Gastrocnemius medialis (tissue), 4 donors: ENCODE measurements around the gene TMPRSS3. TPM values are rescaled to one million over a fixed set of nuclear protein-coding genes. Genes with fewer than 3 reads are reported as not detected.

Source experiments
- ATAC-seq, 2 donors: fragments of 150-250 bp; one replicate each; pipeline ENCODE4 v1.9.1; 2016
- DNase-seq, 2 donors: peaks; one replicate each; pipeline ENCODE4 v3.0.0-alpha.2; 2019
- H3K27ac ChIP-seq, 4 donors: fragments of 200-600 bp; sonication (generic); 1 replicate in 1 of 4; 2 replicates in 3 of 4; pipeline ENCODE4 v1.5.1; 2016 to 2018; ENCODE audit warnings: mild to moderate bottlenecking in 2 of 4, moderate library complexity in 1 of 4
- H3K27me3 ChIP-seq, 3 donors: fragments of 200-600 bp; sonication (generic) in 2 of 3; 1 replicate in 1 of 3; 2 replicates in 2 of 3; pipeline versions ENCODE4 v1.5.1 to v1.6.0; 2016 to 2019; ENCODE audit warnings: mild to moderate bottlenecking in 1 of 3, moderate library complexity in 1 of 3
- H3K36me3 ChIP-seq, 2 donors: fragments of 200-600 bp; sonication (generic) in 1 of 2; one replicate each; pipeline ENCODE4 v1.5.1; 2017 to 2018
- H3K4me1 ChIP-seq, 2 donors: fragments of 200-600 bp; sonication (generic) in 1 of 2; one replicate each; pipeline ENCODE4 v1.5.1; 2016 to 2017; ENCODE audit warnings: mild to moderate bottlenecking in 2 of 2
- H3K4me3 ChIP-seq, 4 donors: fragments of 200-600 bp; sonication (generic) in 3 of 4; 1 replicate in 1 of 4; 2 replicates in 3 of 4; pipeline ENCODE4 v1.5.1; 2016 to 2019; ENCODE audit warnings: mild to moderate bottlenecking in 2 of 4
- H3K9me3 ChIP-seq, 3 donors: fragments of 200-600 bp; sonication (generic) in 2 of 3; 1 replicate in 1 of 3; 2 replicates in 2 of 3; pipeline ENCODE4 v1.5.1; 2016 to 2019
- CTCF ChIP-seq, 5 experiments: fragments of 450-650 bp in 3 of 5; fragments of 200-600 bp in 2 of 5; sonication (generic) in 2 of 5; IDR thresholded peaks in 4 of 5; conservative IDR thresholded peaks in 1 of 5; 1 replicate in 4 of 5; 2 replicates in 1 of 5; pipeline ENCODE4 v1.5.1; 2016 to 2019; ENCODE audit warnings: antibody characterized with exemption in 5 of 5, mild to moderate bottlenecking in 3 of 5, moderate library complexity in 3 of 5
- POLR2A ChIP-seq, 2 donors: fragments of 450-650 bp; IDR thresholded peaks; one replicate each; pipeline ENCODE4 v1.6.1; 2017; ENCODE audit warnings: antibody characterized with exemption in 2 of 2, mild to moderate bottlenecking in 2 of 2, moderate library complexity in 2 of 2
- in situ Hi-C, 4 donors: fragments of 200-750 bp; cut with MboI; loops; one replicate each; pipeline versions ENCODE4 v1.15.0 to v1.8.0; 2017; ENCODE audit warnings: low sequenced_read_pairs in 4 of 4
- intact Hi-C: fragments of 100-400 bp; cut with DNase I; formaldehyde crosslinking; loops from one replicate; pipeline ENCODE4 v1.15.1; 2023; ENCODE audit warnings: low total_unique reads
- total RNA-seq, 4 donors: library from RNA; depleted of rRNA; stranded (reverse); fragments of >200 nt; gene quantifications; one replicate each; pipeline versions ENCODE4 v1.1.0 to v1.2.3, GENCODE V29; 2016

The TMPRSS3 gene
- total RNA-seq, 4 donors from 2014 or later, result not detected

DNA sequence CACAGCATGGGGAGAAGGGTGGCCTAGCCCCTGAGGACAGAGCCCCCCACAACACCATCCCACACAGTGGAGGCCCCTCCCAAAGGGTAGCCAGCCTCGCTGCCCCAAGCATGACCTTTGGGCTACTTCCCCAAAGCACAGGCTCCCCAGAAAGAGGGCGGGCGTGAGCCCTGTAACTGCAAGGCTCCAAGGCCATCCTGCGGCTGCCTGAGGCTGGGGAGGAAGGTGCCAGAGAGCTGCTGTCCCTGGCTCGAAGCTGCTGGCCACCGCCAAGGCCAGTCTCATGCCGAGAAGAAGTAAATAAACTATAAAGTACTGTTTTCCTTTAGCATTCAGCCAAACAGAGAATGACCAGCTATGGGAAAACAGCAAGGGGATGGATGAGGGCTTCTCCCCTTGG lies 35.3 kb upstream of the TMPRSS3 start:
- DNase-seq, result no peak
- Histone ChIP-seq H3K4me3 (no peak overlapping the region), H3K9me3 (no peaks in the 10 kb centered on the region), H3K27me3 (peaks cover 0 to 16% (median 13%) of the 10 kb centered on the region in 3 donors), H3K36me3 (no peaks in the 10 kb centered on the region), H3K4me1 (no peaks in the 10 kb centered on the region), H3K27ac (no peak overlapping the region)
- ATAC-seq, result no peak
- intact Hi-C loops (no loop called here), in situ Hi-C loops (loop anchor here in 1 of 4 donors (25.0 kb wide), 1 partner anchor 94 kb away; no protein-coding TSS in a partner anchor)
- TF ChIP-seq POLR2A (IDR thresholded peaks at IDR 0.05) (no peak), CTCF (IDR thresholded peaks at IDR 0.05 in 4 of 5, conservative IDR thresholded peaks at IDR 0.05 in 1 of 5) (no peak)

- Histone ChIP-seq H3K27me3 (peaks cover 0 to 18% (median 13%) of the 10 kb centered on the region in 3 donors), H3K27ac (no peak overlapping the region), H3K4me1 (no peaks in the 10 kb centered on the region), H3K9me3 (no peaks in the 10 kb centered on the region), H3K4me3 (no peak overlapping the region), H3K36me3 (no peaks in the 10 kb centered on the region)
- ATAC-seq (no peak), DNase-seq (no peak)
- in situ Hi-C loops, result loop anchor here in 1 of 4 donors (25.0 kb wide), 1 partner anchor 93 kb away; no protein-coding TSS in a partner anchor
- intact Hi-C loops, result no loop called here
- no peak for TF ChIP-seq CTCF (IDR thresholded peaks at IDR 0.05 in 4 of 5, conservative IDR thresholded peaks at IDR 0.05 in 1 of 5)
- TF ChIP-seq POLR2A (IDR thresholded peaks at IDR 0.05), result no peak
Measured at GRCh38 chr21:42430521-42430920, 34.7 kb upstream of the TMPRSS3 start.

GRCh38 chr21:42429856-42430255 lies 34.0 kb upstream of the TMPRSS3 start:
- peaks cover 0 to 18% (median 14%) of the 10 kb centered on the region in 3 donors for H3K27me3 ChIP-seq
- in situ Hi-C loops, result loop anchor here in 1 of 4 donors (25.0 kb wide), 1 partner anchor 93 kb away; no protein-coding TSS in a partner anchor

DNA sequence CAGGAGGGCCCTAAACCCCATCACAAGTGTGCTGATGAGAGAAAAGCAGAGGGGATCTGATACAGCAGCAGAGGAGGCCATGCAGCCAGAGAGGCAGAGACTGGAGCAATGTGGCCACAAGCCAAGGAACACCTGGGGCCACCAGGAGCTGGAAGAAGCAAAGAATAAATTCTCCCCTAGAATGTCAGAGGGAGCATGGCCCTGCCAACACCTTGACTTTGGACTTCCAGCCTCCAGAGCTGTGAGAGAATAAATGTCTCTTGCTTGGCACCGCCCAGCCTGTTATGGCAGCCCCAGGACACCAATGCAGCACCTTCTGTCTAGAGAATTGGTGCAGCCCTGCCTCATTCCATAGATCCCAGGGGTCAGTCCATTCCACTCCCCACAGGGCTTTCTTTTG lies 33.2 kb upstream of the TMPRSS3 start:
- in situ Hi-C loops, result loop anchor here in 1 of 4 donors (25.0 kb wide), 1 partner anchor 92 kb away; no protein-coding TSS in a partner anchor
- ATAC-seq (no peak), DNase-seq (no peak)
- intact Hi-C loops, result no loop called here
- Histone ChIP-seq H3K4me1 (no peaks in the 10 kb centered on the region), H3K27ac (no peak overlapping the region), H3K9me3 (no peaks in the 10 kb centered on the region), H3K36me3 (no peaks in the 10 kb centered on the region), H3K27me3 (peaks cover 0 to 19% (median 13%) of the 10 kb centered on the region in 3 donors), H3K4me3 (no peak overlapping the region)
- TF ChIP-seq POLR2A (IDR thresholded peaks at IDR 0.05) (no peak), CTCF (IDR thresholded peaks at IDR 0.05 in 4 of 5, conservative IDR thresholded peaks at IDR 0.05 in 1 of 5) (no peak)

More at GRCh38 chr21:42429856-42430255, 34.0 kb upstream of the TMPRSS3 start:
- TF ChIP-seq POLR2A (IDR thresholded peaks at IDR 0.05) (no peak), CTCF (IDR thresholded peaks at IDR 0.05 in 4 of 5, conservative IDR thresholded peaks at IDR 0.05 in 1 of 5) (no peak)
- no peaks in the 10 kb centered on the region for H3K9me3 ChIP-seq
- H3K27ac ChIP-seq, result no peak overlapping the region
- H3K4me3 ChIP-seq, result no peak overlapping the region
- H3K36me3 ChIP-seq, result no peaks in the 10 kb centered on the region
- no peak for DNase-seq
- H3K4me1 ChIP-seq, result no peaks in the 10 kb centered on the region
- intact Hi-C loops, result no loop called here
- ATAC-seq, result no peak
